Activated CD4-positive, alpha-beta memory T cell treated with anti-CD3 and anti-CD28 coated beads, Interleukin-2, amount 10 ng/mL, durations not matched to agents 7 days and 5 days (primary cell): ENCODE results near the gene ZNRD2. TPM values are rescaled to one million over a fixed set of nuclear protein-coding genes. Genes with fewer than 3 reads are reported as not detected.
A peak's percentile ranks its signal among the peaks of the same experiment; 100 is the strongest.

Source experiments
- CTCF ChIA-PET: fragments of 350-600 bp; sonication (Branson Sonifier 250); formaldehyde crosslinking; loops from one replicate; lab custom pipeline; 2021; ENCODE audit warnings: antibody characterized with exemption, inconsistent platforms; lab: Charles Lee
- POLR2A ChIA-PET: fragments of 350-600 bp; sonication (Branson Sonifier 250); formaldehyde crosslinking; loops from one replicate; lab custom pipeline; 2021; ENCODE audit warnings: antibody characterized with exemption; lab: Charles Lee
- DNase-seq: peaks from one replicate; pipeline ENCODE4 v3.0.0-alpha.2; 2020
- H3K27ac Mint-ChIP-seq: one replicate; pipeline ENCODE4 v1.8.0; 2021; ENCODE audit warnings: mild to moderate bottlenecking, mixed read lengths
- H3K27me3 Mint-ChIP-seq: one replicate; pipeline ENCODE4 v1.8.0; 2021; ENCODE audit warnings: mixed read lengths
- H3K36me3 Mint-ChIP-seq: one replicate; pipeline ENCODE4 v1.8.0; 2021; ENCODE audit warnings: low read depth, mixed read lengths
- H3K4me1 Mint-ChIP-seq: one replicate; pipeline ENCODE4 v1.8.0; 2021; ENCODE audit warnings: mixed read lengths
- H3K4me3 Mint-ChIP-seq: one replicate; pipeline ENCODE4 v1.8.0; 2021; ENCODE audit warnings: mild to moderate bottlenecking, mixed read lengths
- H3K9me3 Mint-ChIP-seq: one replicate; pipeline ENCODE4 v1.8.0; 2021; ENCODE audit warnings: mixed read lengths
- total RNA-seq, 2 experiments: library from RNA; stranded (reverse); gene quantifications; one replicate each; pipeline ENCODE4 v1.2.3, GENCODE V29; 2021

Gene ZNRD2
- total RNA-seq, 2 experiments from 2014 or later = 25.3 to 27.8 TPM

- ChIA-PET CTCF (interaction anchor here (0.6 to 5.6 kb wide), 10 partner anchors 9 to 802 kb away, joined by 3 to 60 read pairs (median 3); partner anchors contain the start of genes EHBP1L1, FAM89B, KCNK7 and ZNRD2), POLR2A (interaction anchor here (0.9 to 8.9 kb wide), 7 partner anchors 10 to 162 kb away, joined by 3 to 96 read pairs (median 3); partner anchors contain the start of genes EHBP1L1, FAM89B, SIPA1 and ZNRD2)
- no peaks in the 10 kb centered on the region for H3K9me3 Mint-ChIP-seq
- H3K4me3 Mint-ChIP-seq = no peak overlapping the region
- no peak for DNase-seq
- peaks cover 56% of the 10 kb centered on the region for H3K4me1 Mint-ChIP-seq
- no peaks in the 10 kb centered on the region for H3K27me3 Mint-ChIP-seq
- H3K27ac Mint-ChIP-seq = peak overlapping the region; percentile 95
- H3K36me3 Mint-ChIP-seq = peaks cover 57% of the 10 kb centered on the region
These were observed 16.4 kb downstream of the ZNRD2 start for GRCh38 chr11:65586676-65587075.

GRCh38 chr11:65588199-65589054 lies 18.1 kb downstream of the ZNRD2 start:
- ChIA-PET CTCF (interaction anchor here (0.6 to 5.6 kb wide), 24 partner anchors 7 to 1582 kb away, joined by 3 to 60 read pairs (median 4); partner anchors contain the start of genes EHBP1L1, FAM89B, KCNK7 and MAP3K11), POLR2A (interaction anchor here (0.8 to 8.9 kb wide), 20 partner anchors 9 to 201 kb away, joined by 3 to 96 read pairs (median 4); partner anchors contain the start of genes EHBP1L1, FAM89B, FRMD8 and MALAT1)
- Mint-ChIP-seq H3K4me1 (peaks cover 43% of the 10 kb centered on the region), H3K36me3 (peaks cover 41% of the 10 kb centered on the region), H3K9me3 (no peaks in the 10 kb centered on the region), H3K27ac (peak overlapping the region; percentile 95), H3K27me3 (no peaks in the 10 kb centered on the region), H3K4me3 (peak overlapping the region; percentile 44)
- DNase-seq = peak; percentile 83

GRCh38 chr11:65589444-65590239 lies 19.4 kb downstream of the ZNRD2 start:
- no peak overlapping the region for H3K4me3 Mint-ChIP-seq
- DNase-seq = no peak
- H3K36me3 Mint-ChIP-seq = peaks cover 33% of the 10 kb centered on the region
- H3K27ac Mint-ChIP-seq = peak overlapping the region; percentile 52
- no peaks in the 10 kb centered on the region for H3K27me3 Mint-ChIP-seq
- ChIA-PET CTCF (interaction anchor here (0.6 to 5.6 kb wide), 9 partner anchors 12 to 225 kb away, joined by 3 to 60 read pairs (median 12); partner anchors contain the start of genes EHBP1L1, FAM89B, MAP3K11 and PCNX3), POLR2A (interaction anchor here (1.1 to 8.9 kb wide), 9 partner anchors 13 to 82 kb away, joined by 3 to 96 read pairs (median 9); partner anchors contain the start of genes EHBP1L1, FAM89B, MAP3K11 and PCNX3)
- H3K9me3 Mint-ChIP-seq = no peaks in the 10 kb centered on the region
- peaks cover 44% of the 10 kb centered on the region for H3K4me1 Mint-ChIP-seq

GRCh38 chr11:65590240-65590738 lies 20.0 kb downstream of the ZNRD2 start:
- Mint-ChIP-seq H3K27ac (peak overlapping the region; percentile 40), H3K4me1 (peaks cover 50% of the 10 kb centered on the region)
- POLR2A ChIA-PET = interaction anchor here (1.1 to 8.9 kb wide), 3 partner anchors 13 to 23 kb away, joined by 5 to 96 read pairs (median 65); partner anchors contain the start of genes EHBP1L1, FAM89B and ZNRD2

GRCh38 chr11:65591939-65592857 lies 21.9 kb downstream of the ZNRD2 start:
- Mint-ChIP-seq H3K27me3 (no peaks in the 10 kb centered on the region), H3K27ac (no peak overlapping the region), H3K4me3 (no peak overlapping the region), H3K9me3 (no peaks in the 10 kb centered on the region), H3K36me3 (peaks cover 27% of the 10 kb centered on the region), H3K4me1 (peaks cover 49% of the 10 kb centered on the region)
- CTCF ChIA-PET = interaction anchor here (0.9 to 3.0 kb wide), 8 partner anchors 15 to 51 kb away, joined by 3 to 37 read pairs (median 12); partner anchors contain the start of genes EHBP1L1, FAM89B, SIPA1 and ZNRD2
- POLR2A ChIA-PET = interaction anchor here (1.2 to 8.9 kb wide), 6 partner anchors 17 to 90 kb away, joined by 3 to 65 read pairs (median 11); partner anchors contain the start of genes EHBP1L1, FAM89B, MAP3K11 and PCNX3
- no peak for DNase-seq

More at GRCh38 chr11:65590240-65590738, 20.0 kb downstream of the ZNRD2 start:
- DNase-seq = no peak
- Mint-ChIP-seq H3K4me3 (no peak overlapping the region), H3K9me3 (no peaks in the 10 kb centered on the region), H3K27me3 (no peaks in the 10 kb centered on the region), H3K36me3 (peaks cover 35% of the 10 kb centered on the region)
- CTCF ChIA-PET = interaction anchor here (1.2 to 5.6 kb wide), 3 partner anchors 13 to 49 kb away, joined by 12 to 60 read pairs (median 45); partner anchors contain the start of genes EHBP1L1, FAM89B and ZNRD2

- H3K27ac Mint-ChIP-seq = no peak overlapping the region
- no peaks in the 10 kb centered on the region for H3K9me3 Mint-ChIP-seq
- ChIA-PET CTCF (interaction anchor here (1.0 to 3.0 kb wide), 15 partner anchors 10 to 243 kb away, joined by 3 to 37 read pairs (median 8); partner anchors contain the start of genes EHBP1L1, FAM89B, MAP3K11 and PCNX3), POLR2A (interaction anchor here (0.7 to 8.9 kb wide), 9 partner anchors 10 to 52 kb away, joined by 3 to 65 read pairs (median 10); partner anchors contain the start of genes EHBP1L1, FAM89B, MAP3K11 and PCNX3)
- H3K4me1 Mint-ChIP-seq = peaks cover 41% of the 10 kb centered on the region
- no peak for DNase-seq
- no peaks in the 10 kb centered on the region for H3K27me3 Mint-ChIP-seq
- peaks cover 33% of the 10 kb centered on the region for H3K36me3 Mint-ChIP-seq
- no peak overlapping the region for H3K4me3 Mint-ChIP-seq
These were observed 22.7 kb downstream of the ZNRD2 start for GRCh38 chr11:65592858-65593517.

- H3K4me1 Mint-ChIP-seq = peaks cover 33% of the 10 kb centered on the region
- no peaks in the 10 kb centered on the region for H3K27me3 Mint-ChIP-seq
- H3K9me3 Mint-ChIP-seq = no peaks in the 10 kb centered on the region
- no peak for DNase-seq
- H3K27ac Mint-ChIP-seq = peak overlapping the region; percentile 29
- no peak overlapping the region for H3K4me3 Mint-ChIP-seq
- H3K36me3 Mint-ChIP-seq = peaks cover 27% of the 10 kb centered on the region
- ChIA-PET CTCF (interaction anchor here (0.6 to 3.0 kb wide), 23 partner anchors 9 to 623 kb away, joined by 3 to 37 read pairs (median 5); partner anchors contain the start of genes DPF2, EHBP1L1, FAM89B and MAP3K11), POLR2A (interaction anchor here (0.7 to 5.4 kb wide), 11 partner anchors 10 to 53 kb away, joined by 3 to 42 read pairs (median 5); partner anchors contain the start of genes EHBP1L1, FAM89B, MAP3K11 and PCNX3)
These were observed 23.5 kb downstream of the ZNRD2 start for GRCh38 chr11:65593518-65594414.

- ChIA-PET CTCF (interaction anchor here (1.3 to 3.0 kb wide), 6 partner anchors 8 to 43 kb away, joined by 5 to 29 read pairs (median 10); partner anchors contain the start of genes EHBP1L1, FAM89B, PCNX3 and ZNRD2), POLR2A (interaction anchor here (0.8 to 5.4 kb wide), 9 partner anchors 9 to 54 kb away, joined by 3 to 42 read pairs (median 8); partner anchors contain the start of genes EHBP1L1, FAM89B, MAP3K11 and PCNX3)
- no peak overlapping the region for H3K4me3 Mint-ChIP-seq
- peak overlapping the region; percentile 75 for H3K27ac Mint-ChIP-seq
- H3K9me3 Mint-ChIP-seq = no peaks in the 10 kb centered on the region
- peaks cover 27% of the 10 kb centered on the region for H3K4me1 Mint-ChIP-seq
- H3K27me3 Mint-ChIP-seq = no peaks in the 10 kb centered on the region
- no peak for DNase-seq
- peaks cover 27% of the 10 kb centered on the region for H3K36me3 Mint-ChIP-seq
These were observed 24.9 kb downstream of the ZNRD2 start for GRCh38 chr11:65595131-65595530.

GRCh38 chr11:65595543-65596281 lies 25.4 kb downstream of the ZNRD2 start, which contains the start of gene KCNK7:
TSS of gene KCNK7 (minus strand) at chr11:65595800. CDS start at chr11:65595772, 28 bp downstream.
- ChIA-PET POLR2A (interaction anchor here (0.8 to 5.4 kb wide), 10 partner anchors 9 to 53 kb away, joined by 3 to 42 read pairs (median 7); partner anchors contain the start of genes EHBP1L1, FAM89B, MAP3K11 and PCNX3), CTCF (interaction anchor here (0.7 to 3.0 kb wide), 7 partner anchors 9 to 790 kb away, joined by 3 to 12 read pairs (median 5); partner anchors contain the start of genes EHBP1L1 and PCNX3)
- no peaks in the 10 kb centered on the region for H3K9me3 Mint-ChIP-seq
- H3K27ac Mint-ChIP-seq = peak within 1 kb of the TSS; percentile 75
- no peak for DNase-seq
- no peak within 1 kb of the TSS for H3K4me3 Mint-ChIP-seq
- peaks cover 22% of the 10 kb centered on the region for H3K36me3 Mint-ChIP-seq
- peaks cover 27% of the 10 kb centered on the region for H3K4me1 Mint-ChIP-seq
- no peaks in the 10 kb centered on the region for H3K27me3 Mint-ChIP-seq
